ENCODE data around the gene NDFIP1. TPM values are rescaled to one million over a fixed set of nuclear protein-coding genes. Genes with fewer than 3 reads are reported as not detected.
"Not testable (repeated sequence)": the region's sequence is repeated elsewhere in the genome, so short reads cannot be mapped to it uniquely, and the experiment has no call there.

NDFIP1 gene
- total RNA-seq, 1 donor from 2014 or later: 118 TPM

- Mint-ChIP-seq H3K36me3 (ENCODE audit: low read depth) (no peaks in the 10 kb centered on the region), H3K27me3 (ENCODE audit: low read depth) (peaks cover 2% of the 10 kb centered on the region), H3K27ac (no peak overlapping the region), H3K4me1 (ENCODE audit: low read depth) (no peaks in the 10 kb centered on the region), H3K9me3 (no peaks in the 10 kb centered on the region), H3K4me3 (ENCODE audit: low read depth) (no peak overlapping the region)
- DNase-seq (ENCODE audit: low spot score): no peak
- intact Hi-C loops (cut with micrococcal nuclease): no loop called here
Measured at GRCh38 chr5:142175461-142176142, 67.0 kb downstream of the NDFIP1 start.

- Mint-ChIP-seq H3K36me3 (ENCODE audit: low read depth) (no peaks in the 10 kb centered on the region), H3K4me1 (ENCODE audit: low read depth) (no peaks in the 10 kb centered on the region), H3K27me3 (ENCODE audit: low read depth) (peaks cover 2% of the 10 kb centered on the region), H3K9me3 (no peaks in the 10 kb centered on the region), H3K27ac (no peak overlapping the region), H3K4me3 (ENCODE audit: low read depth) (no peak overlapping the region)
- DNase-seq (ENCODE audit: low spot score): no peak
- intact Hi-C loops (cut with micrococcal nuclease): no loop called here
Measured at GRCh38 chr5:142176255-142176654, 67.7 kb downstream of the NDFIP1 start.

- intact Hi-C loops (cut with micrococcal nuclease): no loop called here
- Mint-ChIP-seq H3K27ac (no peak overlapping the region), H3K4me1 (ENCODE audit: low read depth) (no peaks in the 10 kb centered on the region), H3K4me3 (ENCODE audit: low read depth) (no peak overlapping the region), H3K36me3 (ENCODE audit: low read depth) (no peaks in the 10 kb centered on the region), H3K27me3 (ENCODE audit: low read depth) (peaks cover 2% of the 10 kb centered on the region), H3K9me3 (no peaks in the 10 kb centered on the region)
- no peak for DNase-seq (ENCODE audit: low spot score)
Measured at GRCh38 chr5:142178651-142179050, 70.1 kb downstream of the NDFIP1 start.

GRCh38 chr5:142179776-142180387, 71.3 kb downstream of the NDFIP1 start:
- no peak for DNase-seq (ENCODE audit: low spot score)
- Mint-ChIP-seq H3K9me3 (no peaks in the 10 kb centered on the region), H3K4me1 (ENCODE audit: low read depth) (no peaks in the 10 kb centered on the region), H3K4me3 (ENCODE audit: low read depth) (no peak overlapping the region), H3K27me3 (ENCODE audit: low read depth) (peaks cover 2% of the 10 kb centered on the region), H3K36me3 (ENCODE audit: low read depth) (no peaks in the 10 kb centered on the region), H3K27ac (no peak overlapping the region)
- intact Hi-C loops (cut with micrococcal nuclease): no loop called here

- Mint-ChIP-seq H3K4me3 (ENCODE audit: low read depth) (no peak overlapping the region), H3K4me1 (ENCODE audit: low read depth) (no peaks in the 10 kb centered on the region), H3K9me3 (no peaks in the 10 kb centered on the region), H3K27me3 (ENCODE audit: low read depth) (peaks cover 3% of the 10 kb centered on the region), H3K36me3 (ENCODE audit: low read depth) (no peaks in the 10 kb centered on the region), H3K27ac (no peak overlapping the region)
- no peak for DNase-seq (ENCODE audit: low spot score)
- intact Hi-C loops (cut with micrococcal nuclease): no loop called here
Measured at GRCh38 chr5:142181096-142181495, 72.5 kb downstream of the NDFIP1 start.

GRCh38 chr5:142181547-142182163, 73.1 kb downstream of the NDFIP1 start:
- Mint-ChIP-seq H3K4me3 (ENCODE audit: low read depth) (no peak overlapping the region), H3K27me3 (ENCODE audit: low read depth) (peaks cover 5% of the 10 kb centered on the region), H3K36me3 (ENCODE audit: low read depth) (no peaks in the 10 kb centered on the region), H3K27ac (no peak overlapping the region), H3K9me3 (no peaks in the 10 kb centered on the region), H3K4me1 (ENCODE audit: low read depth) (no peaks in the 10 kb centered on the region)
- no peak for DNase-seq (ENCODE audit: low spot score)
- intact Hi-C loops (cut with micrococcal nuclease): no loop called here

- Mint-ChIP-seq H3K27me3 (ENCODE audit: low read depth) (peaks cover 3% of the 10 kb centered on the region), H3K27ac (no peak overlapping the region), H3K36me3 (ENCODE audit: low read depth) (no peaks in the 10 kb centered on the region), H3K9me3 (no peaks in the 10 kb centered on the region), H3K4me3 (ENCODE audit: low read depth) (no peak overlapping the region), H3K4me1 (ENCODE audit: low read depth) (no peaks in the 10 kb centered on the region)
- intact Hi-C loops (cut with micrococcal nuclease): no loop called here
- no peak for DNase-seq (ENCODE audit: low spot score)
Measured at GRCh38 chr5:142182840-142183239, 74.3 kb downstream of the NDFIP1 start.

- DNase-seq (ENCODE audit: low spot score): no peak
- Mint-ChIP-seq H3K36me3 (ENCODE audit: low read depth) (no peaks in the 10 kb centered on the region), H3K9me3 (no peaks in the 10 kb centered on the region), H3K27ac (no peak overlapping the region), H3K4me3 (ENCODE audit: low read depth) (no peak overlapping the region), H3K27me3 (ENCODE audit: low read depth) (peaks cover 3% of the 10 kb centered on the region), H3K4me1 (ENCODE audit: low read depth) (no peaks in the 10 kb centered on the region)
- intact Hi-C loops (cut with micrococcal nuclease): no loop called here
Measured at GRCh38 chr5:142183561-142183960, 75.0 kb downstream of the NDFIP1 start.

GRCh38 chr5:142184988-142185387, 76.4 kb downstream of the NDFIP1 start:
- DNase-seq (ENCODE audit: low spot score): no peak
- H3K27ac Mint-ChIP-seq: no peak overlapping the region
- H3K27me3 Mint-ChIP-seq (ENCODE audit: low read depth): peaks cover 3% of the 10 kb centered on the region
- peaks cover 2% of the 10 kb centered on the region for H3K4me1 Mint-ChIP-seq (ENCODE audit: low read depth)
- no peaks in the 10 kb centered on the region for H3K9me3 Mint-ChIP-seq
- intact Hi-C loops (cut with micrococcal nuclease): no loop called here
- no peak overlapping the region for H3K4me3 Mint-ChIP-seq (ENCODE audit: low read depth)
- H3K36me3 Mint-ChIP-seq (ENCODE audit: low read depth): no peaks in the 10 kb centered on the region

GRCh38 chr5:142186514-142186856, 77.9 kb downstream of the NDFIP1 start:
- H3K36me3 Mint-ChIP-seq (ENCODE audit: low read depth): no peaks in the 10 kb centered on the region
- intact Hi-C loops (cut with micrococcal nuclease): no loop called here
- H3K9me3 Mint-ChIP-seq: no peaks in the 10 kb centered on the region
- H3K27me3 Mint-ChIP-seq (ENCODE audit: low read depth): peaks cover 3% of the 10 kb centered on the region
- no peak for DNase-seq (ENCODE audit: low spot score)
- H3K4me3 Mint-ChIP-seq (ENCODE audit: low read depth): no peak overlapping the region
- H3K4me1 Mint-ChIP-seq (ENCODE audit: low read depth): peaks cover 2% of the 10 kb centered on the region
- H3K27ac Mint-ChIP-seq: no peak overlapping the region

- Mint-ChIP-seq H3K4me3 (ENCODE audit: low read depth) (no peak overlapping the region), H3K27ac (no peak overlapping the region), H3K4me1 (ENCODE audit: low read depth) (peaks cover 2% of the 10 kb centered on the region), H3K36me3 (ENCODE audit: low read depth) (no peaks in the 10 kb centered on the region), H3K9me3 (no peaks in the 10 kb centered on the region), H3K27me3 (ENCODE audit: low read depth) (peaks cover 3% of the 10 kb centered on the region)
- intact Hi-C loops (cut with micrococcal nuclease): no loop called here
- DNase-seq (ENCODE audit: low spot score): no peak
Measured at GRCh38 chr5:142186857-142187594, 78.4 kb downstream of the NDFIP1 start.

GRCh38 chr5:142188691-142189090, 80.1 kb downstream of the NDFIP1 start:
- H3K9me3 Mint-ChIP-seq; H3K36me3 Mint-ChIP-seq (ENCODE audit: low read depth); H3K4me3 Mint-ChIP-seq (ENCODE audit: low read depth); H3K27me3 Mint-ChIP-seq (ENCODE audit: low read depth); DNase-seq (ENCODE audit: low spot score); intact Hi-C loops (cut with micrococcal nuclease); H3K27ac Mint-ChIP-seq; H3K4me1 Mint-ChIP-seq (ENCODE audit: low read depth): not testable (repeated sequence)

GRCh38 chr5:142189813-142190212, 81.2 kb downstream of the NDFIP1 start:
- peaks cover 2% of the 10 kb centered on the region for H3K4me1 Mint-ChIP-seq (ENCODE audit: low read depth)
- H3K36me3 Mint-ChIP-seq (ENCODE audit: low read depth): no peaks in the 10 kb centered on the region
- H3K27me3 Mint-ChIP-seq (ENCODE audit: low read depth): peaks cover 3% of the 10 kb centered on the region
- no peak overlapping the region for H3K4me3 Mint-ChIP-seq (ENCODE audit: low read depth)
- intact Hi-C loops (cut with micrococcal nuclease): no loop called here
- no peak overlapping the region for H3K27ac Mint-ChIP-seq
- no peaks in the 10 kb centered on the region for H3K9me3 Mint-ChIP-seq
- no peak for DNase-seq (ENCODE audit: low spot score)

All from activated T-helper 2 cell treated with anti-CD3 and anti-CD28 coated beads, Interferon-gamma antibody, Interleukin-2, Interleukin-4, amounts not matched to agents 10 μg/mL and 5 μg/mL and 100 μg/mL, durations not matched to agents 14 hours and 24 hours and 36 hours (primary cell).